Hepatocyte (in vitro differentiated cells): ENCODE data around the gene PCSK4.

Experiments
- CTCF ChIP-seq: fragments of 200-600 bp; sonication (generic); IDR thresholded peaks from 2 replicates; pipeline ENCODE4 v1.5.1; 2016; ENCODE audit warnings: antibody characterized with exemption, mild to moderate bottlenecking; ENCODE audit not compliant: poor library complexity
- EZH2 ChIP-seq: fragments of 200-600 bp; sonication (generic); IDR thresholded peaks from 2 replicates; pipeline ENCODE4 v1.6.1; 2016; ENCODE audit warnings: antibody characterized with exemption, mild to moderate bottlenecking, borderline replicate concordance

GRCh38 chr19:1494115-1494815 lies 4.1 kb upstream of the PCSK4 start:
- TF ChIP-seq CTCF (no peak), EZH2 (no peak)
